DND-41 (cell line): ENCODE results near the gene C5.

Experiments used
- EZH2 ChIP-seq: IDR thresholded peaks from 3 replicates; pipeline ENCODE4 v1.6.1; 2012; ENCODE audit warnings: borderline replicate concordance, low read depth, mild to moderate bottlenecking, moderate library complexity, low read length, inconsistent platforms; ENCODE audit not compliant: severe bottlenecking
- TF ChIP-seq, protein P1 (sequence below): IDR thresholded peaks from 2 replicates; pipeline ENCODE4 v1.5.1; 2012; ENCODE audit warnings: borderline replicate concordance, low read length, moderate library complexity, mild to moderate bottlenecking; ENCODE audit not compliant: poor library complexity, severe bottlenecking; ENCODE audit errors: extremely low read depth

- TF ChIP-seq, protein P1, sequence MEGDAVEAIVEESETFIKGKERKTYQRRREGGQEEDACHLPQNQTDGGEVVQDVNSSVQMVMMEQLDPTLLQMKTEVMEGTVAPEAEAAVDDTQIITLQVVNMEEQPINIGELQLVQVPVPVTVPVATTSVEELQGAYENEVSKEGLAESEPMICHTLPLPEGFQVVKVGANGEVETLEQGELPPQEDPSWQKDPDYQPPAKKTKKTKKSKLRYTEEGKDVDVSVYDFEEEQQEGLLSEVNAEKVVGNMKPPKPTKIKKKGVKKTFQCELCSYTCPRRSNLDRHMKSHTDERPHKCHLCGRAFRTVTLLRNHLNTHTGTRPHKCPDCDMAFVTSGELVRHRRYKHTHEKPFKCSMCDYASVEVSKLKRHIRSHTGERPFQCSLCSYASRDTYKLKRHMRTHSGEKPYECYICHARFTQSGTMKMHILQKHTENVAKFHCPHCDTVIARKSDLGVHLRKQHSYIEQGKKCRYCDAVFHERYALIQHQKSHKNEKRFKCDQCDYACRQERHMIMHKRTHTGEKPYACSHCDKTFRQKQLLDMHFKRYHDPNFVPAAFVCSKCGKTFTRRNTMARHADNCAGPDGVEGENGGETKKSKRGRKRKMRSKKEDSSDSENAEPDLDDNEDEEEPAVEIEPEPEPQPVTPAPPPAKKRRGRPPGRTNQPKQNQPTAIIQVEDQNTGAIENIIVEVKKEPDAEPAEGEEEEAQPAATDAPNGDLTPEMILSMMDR, result no peak
- TF ChIP-seq EZH2, result no peak
Measured at GRCh38 chr9:121053544-121053943, 3.5 kb upstream of the C5 start.
